SK-N-SH (cell line): ENCODE data around the gene SETD5.

Experiments
- MAX ChIP-seq: IDR thresholded peaks from 2 replicates; pipeline ENCODE4 v1.4.0; 2012; ENCODE audit warnings: low read depth
- SIN3A ChIP-seq: IDR thresholded peaks from 2 replicates; pipeline ENCODE4 v1.6.1; 2012; ENCODE audit warnings: low read depth, mild to moderate bottlenecking, low read length, moderate library complexity, borderline replicate concordance
- TEAD4 ChIP-seq: IDR thresholded peaks from 2 replicates; pipeline ENCODE4 v1.4.0; 2012; ENCODE audit warnings: mild to moderate bottlenecking, borderline replicate concordance; ENCODE audit not compliant: insufficient read depth
- YY1 ChIP-seq: IDR thresholded peaks from 2 replicates; pipeline ENCODE4 v1.4.0; 2012; ENCODE audit warnings: low read depth, mild to moderate bottlenecking
- ZBTB33 ChIP-seq: IDR thresholded peaks from 2 replicates; pipeline ENCODE4 v1.4.0; 2012; ENCODE audit warnings: low read depth, borderline replicate concordance
- TF ChIP-seq, protein P1 (sequence below): fragments of 200-600 bp; sonication (generic); IDR thresholded peaks from 2 replicates; pipeline ENCODE4 v1.6.1; 2017; ENCODE audit warnings: antibody characterized with exemption, mild to moderate bottlenecking, moderate library complexity

GRCh38 chr3:9422712-9423424 is 25.5 kb downstream of the SETD5 start:
- TF ChIP-seq MAX = peak; percentile 73; the same call in 1 of the 2 replicates
- 0 out of 2 replicates have a peak, but pooled peaks have one; percentile 8 for TF ChIP-seq ZBTB33
- TF ChIP-seq YY1 = no peak; the same call in 1 of the 2 replicates
- TF ChIP-seq, protein P1, sequence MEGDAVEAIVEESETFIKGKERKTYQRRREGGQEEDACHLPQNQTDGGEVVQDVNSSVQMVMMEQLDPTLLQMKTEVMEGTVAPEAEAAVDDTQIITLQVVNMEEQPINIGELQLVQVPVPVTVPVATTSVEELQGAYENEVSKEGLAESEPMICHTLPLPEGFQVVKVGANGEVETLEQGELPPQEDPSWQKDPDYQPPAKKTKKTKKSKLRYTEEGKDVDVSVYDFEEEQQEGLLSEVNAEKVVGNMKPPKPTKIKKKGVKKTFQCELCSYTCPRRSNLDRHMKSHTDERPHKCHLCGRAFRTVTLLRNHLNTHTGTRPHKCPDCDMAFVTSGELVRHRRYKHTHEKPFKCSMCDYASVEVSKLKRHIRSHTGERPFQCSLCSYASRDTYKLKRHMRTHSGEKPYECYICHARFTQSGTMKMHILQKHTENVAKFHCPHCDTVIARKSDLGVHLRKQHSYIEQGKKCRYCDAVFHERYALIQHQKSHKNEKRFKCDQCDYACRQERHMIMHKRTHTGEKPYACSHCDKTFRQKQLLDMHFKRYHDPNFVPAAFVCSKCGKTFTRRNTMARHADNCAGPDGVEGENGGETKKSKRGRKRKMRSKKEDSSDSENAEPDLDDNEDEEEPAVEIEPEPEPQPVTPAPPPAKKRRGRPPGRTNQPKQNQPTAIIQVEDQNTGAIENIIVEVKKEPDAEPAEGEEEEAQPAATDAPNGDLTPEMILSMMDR = peak; percentile 77
- peak; percentile 72; the same call in 1 of the 2 replicates for TF ChIP-seq SIN3A
- TF ChIP-seq TEAD4 = 0 out of 2 replicates have a peak, but pooled peaks have one; percentile 29
